Activated naive CD4-positive, alpha-beta T cell treated with anti-CD3 and anti-CD28 coated beads, Interleukin-2, amount 10 ng/mL, durations not matched to agents 5 hours and 36 hours (primary cell): ENCODE results near the gene HNMT. TPM values are rescaled to one million over a fixed set of nuclear protein-coding genes. Genes with fewer than 3 reads are reported as not detected.

Source experiments
- total RNA-seq, 2 experiments: library from RNA; stranded (reverse); gene quantifications; one replicate each; pipeline ENCODE4 v1.2.3, GENCODE V29; 2021

The HNMT gene
- total RNA-seq = not detected

DNA sequence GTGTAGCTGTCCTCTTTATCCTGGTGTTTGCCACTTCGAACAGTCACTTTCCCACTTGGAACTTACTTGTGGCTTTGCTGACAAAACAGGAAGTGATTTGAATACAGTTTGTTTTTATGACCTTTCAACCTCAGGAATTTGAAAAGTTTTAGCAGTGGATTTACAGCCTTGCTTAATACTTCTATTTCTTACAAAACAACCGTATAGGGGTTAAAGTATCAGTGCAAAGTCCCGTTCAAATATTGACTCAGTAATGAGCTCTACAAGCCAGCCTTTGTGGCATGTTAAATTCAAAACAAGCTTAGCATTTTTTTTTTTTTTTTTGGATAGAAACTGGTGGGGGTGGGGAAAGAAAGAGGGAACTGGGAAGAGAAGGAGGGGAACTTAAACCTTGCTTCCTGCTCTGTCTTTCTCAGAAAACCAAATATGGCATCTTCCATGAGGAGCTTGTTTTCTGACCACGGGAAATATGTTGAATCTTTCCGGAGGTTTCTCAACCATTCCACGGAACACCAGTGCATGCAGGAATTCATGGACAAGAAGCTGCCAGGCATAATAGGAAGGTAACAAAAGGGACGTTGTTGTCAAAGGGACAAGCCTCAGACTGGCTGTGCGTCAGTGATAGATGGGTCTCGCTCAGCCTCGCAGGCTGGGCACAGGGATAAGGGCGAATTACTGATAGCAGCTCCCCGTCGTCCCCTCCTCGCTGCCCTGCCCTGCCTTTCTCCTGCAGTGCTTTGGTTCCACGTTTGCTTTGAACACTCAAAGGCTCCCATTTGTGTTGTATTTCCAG, at the start of gene HNMT:
Gene HNMT (plus strand): TSS at position 408 of the 793 bp plus-strand sequence. CDS start 19 bp downstream, at position 427.

